Gastroesophageal sphincter (tissue), 4 donors: ENCODE data around the gene TAF3. TPM values are rescaled to one million over a fixed set of nuclear protein-coding genes. Genes with fewer than 3 reads are reported as not detected.

Experiments used
- ATAC-seq: fragments of 150-250 bp; one replicate; pipeline ENCODE4 v1.9.1; 2016; ENCODE audit warnings: mild to moderate bottlenecking, moderate library complexity
- H3K27ac ChIP-seq, 4 donors: fragments of 200-600 bp; sonication (generic) in 3 of 4; 1 replicate in 3 of 4; 2 replicates in 1 of 4; pipeline ENCODE4 v1.5.1; 2016 to 2019
- H3K27me3 ChIP-seq: fragments of 200-600 bp; sonication (generic); one replicate; pipeline ENCODE4 v1.5.1; 2019
- H3K36me3 ChIP-seq, 2 donors: fragments of 200-600 bp; sonication (generic); one replicate each; pipeline ENCODE4 v1.5.1; 2019; ENCODE audit warnings: control low read depth in 1 of 2
- H3K4me1 ChIP-seq, 3 donors: fragments of 200-600 bp; sonication (generic); 1 replicate in 2 of 3; 2 replicates in 1 of 3; pipeline ENCODE4 v1.5.1; 2016 to 2019; ENCODE audit warnings: control low read depth in 2 of 3
- H3K4me3 ChIP-seq, 2 donors: fragments of 200-600 bp; sonication (generic); one replicate each; pipeline ENCODE4 v1.5.1; 2019; ENCODE audit warnings: mild to moderate bottlenecking in 1 of 2, moderate library complexity in 1 of 2
- H3K9me3 ChIP-seq, 3 donors: fragments of 200-600 bp; sonication (generic); one replicate each; pipeline ENCODE4 v1.5.1; 2017 to 2019; ENCODE audit warnings: control low read depth in 2 of 3
- CTCF ChIP-seq, 4 experiments: fragments of 200-600 bp in 2 of 4; fragments of 450-650 bp in 2 of 4; sonication (generic) in 1 of 4; IDR thresholded peaks; one replicate each; pipeline ENCODE4 v1.5.1; 2017 to 2019; ENCODE audit warnings: antibody characterized with exemption in 4 of 4, mild to moderate bottlenecking in 2 of 4, moderate library complexity in 2 of 4
- EP300 ChIP-seq: sonication (generic); formaldehyde crosslinking; IDR thresholded peaks from one replicate; pipeline ENCODE4 v1.6.1; 2017; ENCODE audit warnings: antibody characterized with exemption, mild to moderate bottlenecking
- POLR2A ChIP-seq, 2 donors: fragments of 450-650 bp; IDR thresholded peaks; one replicate each; pipeline ENCODE4 v1.6.1; 2017; ENCODE audit warnings: antibody characterized with exemption in 2 of 2, mild to moderate bottlenecking in 2 of 2, moderate library complexity in 1 of 2
- POLR2AphosphoS5 ChIP-seq: sonication (generic); formaldehyde crosslinking; IDR thresholded peaks from one replicate; pipeline ENCODE4 v1.6.1; 2017; ENCODE audit warnings: antibody characterized with exemption
- WGBS, 2 donors: methylation state at CpG; one replicate each; pipeline ENCODE4 v1.1.5; 2018; ENCODE audit warnings: low coverage in 1 of 2; 5-methylcytosine and 5-hydroxymethylcytosine counted together
- total RNA-seq, 4 donors: library from RNA; depleted of rRNA; stranded (reverse); fragments of >200 nt; gene quantifications; one replicate each; pipeline ENCODE4 v1.1.0, GENCODE V29; 2016

TAF3 gene
- total RNA-seq, 4 donors from 2014 or later = 5.7 to 11.8 (median 8.8) TPM

- WGBS, 2 donors = 4 to 5% methylated on average over 10 of the region's 18 CpGs
- no peak for ATAC-seq
- Histone ChIP-seq H3K9me3 (no peaks in the 10 kb centered on the region), H3K4me1 (peaks cover 0 to 47% (median 27%) of the 10 kb centered on the region in 3 donors), H3K36me3 (no peaks in the 10 kb centered on the region), H3K27me3 (peaks cover 98% of the 10 kb centered on the region), H3K27ac (no peak overlapping the region), H3K4me3 (no peak overlapping the region)
- TF ChIP-seq POLR2A (IDR thresholded peaks at IDR 0.05) (no peak), EP300 (no peak), CTCF (IDR thresholded peaks at IDR 0.05) (no peak)
These were observed 218.3 kb downstream of the TAF3 start for GRCh38 chr10:8036506-8037198.

GRCh38 chr10:8037199-8037801, 219.0 kb downstream of the TAF3 start:
- Histone ChIP-seq H3K36me3 (no peaks in the 10 kb centered on the region), H3K9me3 (no peaks in the 10 kb centered on the region), H3K27me3 (peaks cover 100% of the 10 kb centered on the region), H3K4me1 (peaks cover 0 to 47% (median 27%) of the 10 kb centered on the region in 3 donors), H3K4me3 (no peak overlapping the region), H3K27ac (no peak overlapping the region)
- 3 to 5% methylated on average over 16 to 19 of the region's 32 CpGs for WGBS, 2 donors
- TF ChIP-seq EP300 (no peak), POLR2A (IDR thresholded peaks at IDR 0.05) (no peak), POLR2AphosphoS5 (no peak), CTCF (IDR thresholded peaks at IDR 0.05) (no peak)
- ATAC-seq = no peak

- H3K4me1 ChIP-seq = peaks cover 0 to 51% (median 31%) of the 10 kb centered on the region in 3 donors
- peaks cover 100% of the 10 kb centered on the region for H3K27me3 ChIP-seq
- TF ChIP-seq CTCF (IDR thresholded peaks at IDR 0.05) (no peak), POLR2A (IDR thresholded peaks at IDR 0.05) (no peak), POLR2AphosphoS5 (no peak), EP300 (no peak)
- no peak overlapping the region for H3K27ac ChIP-seq
- no peak overlapping the region for H3K4me3 ChIP-seq
- WGBS, 2 donors = 6 to 9% methylated on average over 13 to 22 of the region's 22 CpGs
- no peak for ATAC-seq
- no peaks in the 10 kb centered on the region for H3K36me3 ChIP-seq
- H3K9me3 ChIP-seq = no peaks in the 10 kb centered on the region
These were observed 219.9 kb downstream of the TAF3 start for GRCh38 chr10:8037941-8038894.

GRCh38 chr10:8039321-8039881, 221.1 kb downstream of the TAF3 start:
- Histone ChIP-seq H3K27ac (no peak overlapping the region), H3K36me3 (no peaks in the 10 kb centered on the region), H3K4me1 (peaks cover 0 to 54% (median 36%) of the 10 kb centered on the region in 3 donors), H3K27me3 (peaks cover 100% of the 10 kb centered on the region), H3K4me3 (no peak overlapping the region), H3K9me3 (no peaks in the 10 kb centered on the region)
- ATAC-seq = no peak
- 7% methylated on average over 8 to 10 of the region's 10 CpGs for WGBS, 2 donors
- no peak for TF ChIP-seq CTCF (IDR thresholded peaks at IDR 0.05)
- no peak for TF ChIP-seq POLR2AphosphoS5
- no peak for TF ChIP-seq POLR2A (IDR thresholded peaks at IDR 0.05)
- no peak for TF ChIP-seq EP300
